Right renal pelvis (tissue), 4 donors: ENCODE data around the gene TMEM179B. TPM values are rescaled to one million over a fixed set of nuclear protein-coding genes. Genes with fewer than 3 reads are reported as not detected.
"Not testable (repeated sequence)": the region's sequence is repeated elsewhere in the genome, so short reads cannot be mapped to it uniquely, and the experiment has no call there.

Source experiments
- DNase-seq, 4 donors: peaks; one replicate each; pipeline ENCODE4 v3.0.0-alpha.2; 2013; ENCODE audit warnings: low read depth in 4 of 4, low spot score in 3 of 4, missing footprints in 1 of 4
- polyA plus RNA-seq, 4 donors: library from polyadenylated mRNA; unstranded; fragments of 120-200 nt; gene quantifications; one replicate each; pipeline ENCODE4 v1.2.1, GENCODE V29; 2013; ENCODE audit not compliant: insufficient read length in 4 of 4

The TMEM179B gene
- polyA plus RNA-seq, 4 donors = 64.6 to 72.9 (median 68.3) TPM

DNA sequence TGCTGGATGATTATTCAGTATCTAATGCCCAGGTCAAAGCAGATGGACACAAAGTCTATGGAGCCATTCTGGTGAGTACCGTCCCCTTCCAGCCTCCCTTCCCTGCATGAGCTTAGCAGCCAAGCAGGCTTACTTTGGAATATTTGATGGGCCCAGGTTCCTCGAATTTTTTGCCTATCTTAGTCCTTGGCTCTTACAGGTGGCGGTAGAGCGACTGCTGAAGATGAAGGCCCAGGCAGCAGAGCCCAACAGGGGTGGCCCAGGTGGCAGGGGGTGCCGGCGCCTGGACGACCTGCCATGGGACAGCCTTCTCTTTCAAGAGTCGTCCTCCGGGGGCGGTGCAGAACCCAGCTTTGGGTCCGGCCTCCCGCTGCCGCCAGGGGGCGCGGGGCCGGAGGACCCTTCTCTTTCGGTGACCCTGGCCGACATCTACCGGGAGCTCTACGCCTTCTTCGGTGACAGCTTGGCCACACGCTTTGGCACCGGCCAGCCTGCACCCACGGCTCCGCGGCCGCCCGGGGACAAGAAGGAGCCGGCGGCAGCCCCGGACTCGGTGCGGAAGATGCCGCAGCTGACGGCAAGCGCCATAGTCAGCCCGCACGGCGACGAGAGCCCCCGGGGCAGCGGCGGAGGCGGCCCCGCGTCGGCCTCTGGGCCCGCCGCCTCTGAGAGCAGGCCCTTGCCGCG is 741 bp upstream of the TMEM179B start:
- DNase-seq = peak in 3 of 4 donors; percentile 81 to 83 (median 83)

DNA sequence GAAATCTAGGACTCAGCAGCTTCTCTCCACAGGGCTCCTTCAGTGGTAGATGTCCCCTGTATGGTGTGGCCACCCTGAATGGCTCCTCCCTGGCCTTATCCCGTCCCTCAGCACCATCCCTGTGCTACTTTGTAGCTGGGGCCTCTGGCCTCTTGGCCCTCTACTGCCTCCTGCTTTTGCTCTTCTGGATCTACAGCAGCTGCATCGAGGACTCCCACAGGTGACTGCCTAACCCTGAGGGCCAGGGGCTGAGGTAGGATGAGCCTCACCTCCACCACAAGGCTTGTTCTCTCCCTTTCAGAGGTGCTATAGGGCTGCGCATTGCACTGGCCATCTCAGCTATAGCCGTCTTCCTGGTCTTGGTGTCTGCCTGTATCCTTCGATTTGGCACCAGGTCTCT is 1.8 kb downstream of the TMEM179B start:
- no peak for DNase-seq

DNA sequence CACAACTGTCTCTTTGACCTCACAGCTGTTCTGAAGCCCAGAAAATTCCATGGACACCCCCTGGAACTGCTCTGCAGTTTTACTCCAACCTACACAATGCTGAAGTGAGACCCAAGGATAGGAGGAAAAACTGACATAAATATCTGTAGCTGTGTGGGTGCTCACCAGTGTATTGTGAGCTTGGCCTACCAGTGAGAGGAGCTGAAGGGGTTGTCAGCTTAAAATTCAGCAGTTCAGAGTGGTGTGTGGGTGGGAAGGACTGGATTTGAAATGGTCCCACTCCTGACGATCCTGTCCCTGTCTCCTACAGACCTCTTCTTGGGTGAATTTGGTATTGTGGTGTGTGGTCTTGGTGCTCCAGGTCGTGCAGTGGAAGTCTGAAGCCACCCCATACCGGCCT is 2.4 kb downstream of the TMEM179B start:
- no peak for DNase-seq

- DNase-seq = peak in 2 of 4 donors; percentile 67 to 70
Observed at GRCh38 chr11:62791501-62792201, 4.4 kb downstream of the TMEM179B start, which contains the start of gene TMEM223. TMEM223 (minus strand) TSS chr11:62792006; CDS start chr11:62791994, 12 bp downstream.

GRCh38 chr11:62792202-62792575 is 5.0 kb downstream of the TMEM179B start:
- DNase-seq = no peak

DNA sequence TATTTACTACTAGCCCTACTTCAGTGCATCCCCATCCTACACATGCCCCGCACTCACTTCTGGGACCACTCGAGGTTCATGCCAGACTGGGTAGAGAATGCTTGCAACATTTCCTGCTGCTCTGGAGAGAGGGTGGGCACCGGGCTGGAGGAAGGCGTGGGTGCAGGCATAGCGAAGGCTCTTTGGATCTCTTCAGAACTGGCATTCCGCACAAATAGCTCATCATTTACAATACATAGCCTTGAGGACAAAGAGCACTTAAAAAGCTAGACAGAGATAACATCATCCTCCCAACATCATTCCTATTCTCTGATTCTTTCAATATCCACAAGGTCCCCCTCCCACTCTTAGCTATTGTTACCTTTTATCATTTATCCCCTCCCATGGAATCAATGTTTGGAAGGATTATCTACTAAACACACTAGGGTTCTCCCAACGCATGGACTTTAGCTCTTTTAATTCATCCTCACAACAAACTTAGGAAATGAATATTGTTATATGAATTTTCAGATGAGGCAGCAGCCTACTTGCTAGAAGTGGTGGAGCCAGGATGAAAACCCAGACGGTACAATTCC is 7.1 kb downstream of the TMEM179B start:
- no peak for DNase-seq

DNA sequence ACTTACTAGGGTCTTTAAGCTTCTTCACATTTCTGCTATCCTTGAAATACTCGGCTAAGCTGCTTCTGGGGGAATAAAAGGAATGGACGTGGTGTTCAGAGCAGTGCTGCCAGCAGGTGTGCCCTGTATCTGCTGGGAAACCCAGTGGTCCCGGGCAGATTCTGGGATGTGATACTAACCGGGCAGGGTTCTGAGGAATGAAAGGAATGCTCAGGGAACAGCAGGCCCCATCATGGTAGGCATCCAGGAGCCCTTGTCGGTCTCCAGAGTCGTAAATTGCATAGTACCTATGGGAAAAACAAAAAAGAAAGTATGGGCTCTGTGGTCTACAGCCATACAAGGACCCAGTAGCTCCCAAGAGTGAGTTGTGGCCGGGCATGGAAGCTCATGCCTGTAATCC is 9.1 kb downstream of the TMEM179B start:
- no peak for DNase-seq

GRCh38 chr11:62799486-62799885 is 12.3 kb downstream of the TMEM179B start:
- DNase-seq = no peak

DNA sequence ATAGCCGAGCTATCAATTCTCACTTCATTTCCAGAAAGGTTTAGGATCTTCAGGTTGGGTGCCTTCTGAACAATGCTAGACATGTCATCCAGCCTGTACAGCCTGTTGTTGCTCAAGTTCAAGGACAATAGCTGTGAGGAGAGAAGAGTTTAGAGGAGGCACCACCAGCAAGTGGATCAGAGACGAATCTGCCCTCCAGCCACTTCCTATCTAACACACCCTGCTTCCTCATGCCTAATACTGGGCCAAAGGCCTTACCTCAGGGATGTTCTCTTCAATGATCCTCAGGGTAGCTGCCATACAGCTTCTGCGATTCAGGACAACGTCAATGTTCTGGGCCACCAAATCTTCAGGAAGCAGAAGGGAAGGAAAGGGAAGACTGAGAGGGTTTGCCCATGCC is 13.9 kb downstream of the TMEM179B start:
- DNase-seq = no peak

GRCh38 chr11:62804310-62805075 is 17.3 kb downstream of the TMEM179B start:
- peak in 1 of 4 donors; percentile 19 for DNase-seq

- DNase-seq = peak; percentile 89 to 97 (median 92)
Observed at GRCh38 chr11:62805076-62805892, 18.1 kb downstream of the TMEM179B start, which contains the start of gene NXF1. NXF1 (minus strand) TSS chr11:62805440; CDS start chr11:62805356, 84 bp downstream.

DNA sequence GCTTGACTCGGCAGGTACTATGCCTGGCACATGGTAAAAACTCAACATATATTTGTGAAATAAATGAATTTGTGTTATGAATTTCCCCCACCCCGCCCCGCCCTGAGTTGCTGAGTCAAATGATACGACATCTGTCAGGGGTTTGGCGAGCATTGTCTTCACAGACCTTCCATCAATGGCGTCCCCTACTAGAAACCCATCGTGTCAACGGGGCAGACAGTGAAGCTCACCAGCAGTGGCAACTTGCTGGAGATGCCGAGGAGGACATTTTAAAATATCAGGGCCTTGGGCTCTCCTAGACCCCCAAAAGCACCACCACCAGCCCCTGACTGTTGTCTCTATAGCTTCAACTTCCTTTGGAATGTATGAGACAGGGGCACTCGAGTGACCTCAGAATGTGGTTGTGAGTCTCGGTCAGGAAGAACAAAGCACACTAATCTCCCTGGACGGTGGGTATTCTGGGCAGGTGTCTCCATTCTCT is 18.8 kb downstream of the TMEM179B start:
- DNase-seq = no peak

- no peak for DNase-seq
Observed at GRCh38 chr11:62806611-62807121, 19.5 kb downstream of the TMEM179B start.

GRCh38 chr11:62810748-62811147 is 23.5 kb downstream of the TMEM179B start:
- DNase-seq = no peak

DNA sequence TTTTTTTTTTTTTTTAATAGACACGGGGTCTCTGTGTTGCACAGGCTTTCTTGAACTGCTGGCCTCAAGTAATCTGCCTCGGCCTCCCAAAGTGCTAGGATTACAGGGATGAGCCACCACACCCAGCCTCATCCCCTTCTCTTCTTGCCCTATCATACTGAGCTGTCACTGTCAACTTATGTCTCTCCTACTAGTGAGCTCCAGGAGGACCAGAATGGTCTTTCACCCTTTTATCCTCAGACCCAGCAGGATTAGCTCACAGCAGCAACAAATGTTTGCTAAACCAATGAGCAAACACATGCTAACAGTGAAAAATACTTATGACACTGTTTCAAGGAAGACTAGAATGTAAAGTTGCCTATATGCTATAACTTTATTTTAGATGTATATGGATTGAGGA is 24.5 kb downstream of the TMEM179B start:
- no peak for DNase-seq

DNA sequence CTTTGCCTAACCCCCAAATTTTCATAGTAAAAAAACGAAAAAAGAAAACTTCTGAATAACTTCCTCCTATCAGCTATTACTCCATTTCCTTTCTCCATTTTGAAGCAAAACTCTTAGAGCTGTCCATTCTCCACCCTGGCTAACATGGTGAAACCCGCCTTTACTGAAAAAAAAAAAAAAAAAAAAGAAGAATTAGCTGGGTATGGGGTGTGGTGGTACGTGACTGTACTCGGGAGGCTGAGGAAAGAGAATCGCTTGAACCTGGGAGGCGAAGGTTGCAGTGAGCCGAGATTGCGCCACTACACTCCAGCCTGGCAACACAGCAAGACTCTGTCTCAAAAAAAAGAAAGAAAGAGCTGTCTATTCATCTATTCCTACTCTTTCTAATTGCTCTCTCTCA is 29.4 kb downstream of the TMEM179B start:
- DNase-seq = no peak

DNA sequence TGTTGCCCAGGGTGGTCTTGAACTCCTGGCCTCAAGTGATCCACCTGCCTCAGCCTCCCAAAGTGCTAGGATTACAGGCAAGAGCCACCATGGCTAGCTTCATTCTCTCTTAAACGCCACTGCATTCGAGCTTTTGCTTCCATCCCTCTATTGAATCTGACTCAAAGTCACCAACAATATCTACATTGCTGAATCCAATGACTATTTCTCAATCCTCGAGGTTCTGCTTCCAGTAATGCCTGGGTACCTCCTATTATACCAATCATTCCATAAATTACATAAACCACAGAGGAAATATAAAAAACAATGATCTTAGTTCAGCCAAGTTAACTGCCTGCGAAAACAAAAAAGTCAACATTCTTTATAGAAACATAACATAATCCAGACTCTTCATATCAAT is 29.9 kb downstream of the TMEM179B start:
- DNase-seq = no peak

- DNase-seq = no peak
Observed at GRCh38 chr11:62823677-62824076, 36.5 kb downstream of the TMEM179B start.

DNA sequence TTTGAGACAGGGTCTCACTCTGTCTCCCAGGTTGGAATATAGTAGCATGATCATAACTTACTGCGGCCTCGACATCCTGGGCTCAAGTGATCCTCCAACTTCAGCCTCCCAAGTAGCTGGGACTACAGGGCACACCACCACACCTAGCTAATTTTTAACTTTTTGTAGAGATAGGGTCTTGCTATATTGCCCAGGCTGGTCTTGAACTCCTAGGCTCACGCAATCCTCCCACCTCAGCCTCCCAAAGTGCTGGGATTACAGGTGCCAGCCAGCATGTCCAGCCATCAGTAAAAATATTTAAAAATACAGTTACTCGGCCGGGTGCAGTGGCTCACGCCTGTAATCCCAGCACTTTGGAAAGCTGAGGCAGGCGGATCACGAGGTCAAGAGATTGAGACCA is 40.9 kb downstream of the TMEM179B start:
- DNase-seq = not testable (repeated sequence)
